NT2/D1 (cell line): ENCODE data around the gene CFAP74.

ENCODE experiments used
- SUZ12 ChIP-seq: IDR thresholded peaks from 2 replicates; pipeline ENCODE4 v1.6.1; 2011; ENCODE audit not compliant: insufficient read length, insufficient read depth; ENCODE audit errors: extremely low read depth
- YY1 ChIP-seq: IDR thresholded peaks from 2 replicates; pipeline ENCODE4 v1.6.1; 2011; ENCODE audit not compliant: insufficient read length, insufficient read depth

GRCh38 chr1:1883092-1883873 is 120.3 kb downstream of the CFAP74 start:
- TF ChIP-seq YY1 = no peak
- TF ChIP-seq SUZ12 = no peak
